Cardiac muscle cell (in vitro differentiated cells and primary cell): ENCODE measurements around the gene STPG4. TPM values are rescaled to one million over a fixed set of nuclear protein-coding genes. Genes with fewer than 3 reads are reported as not detected.

ENCODE experiments used
- DNase-seq, 2 donors: peaks; one replicate each; pipeline versions ENCODE4 v3.0.0 to v3.0.0-alpha.2; 2010 to 2017; ENCODE audit warnings: low read depth in 1 of 2, low spot score in 1 of 2
- H3K27ac ChIP-seq: fragments of 200-600 bp; sonication (generic); 2 replicates; pipeline ENCODE4 v1.5.1; 2016
- H3K27me3 ChIP-seq: fragments of 200-600 bp; sonication (generic); 2 replicates; pipeline ENCODE4 v1.6.0; 2016; ENCODE audit warnings: control low read depth
- H3K36me3 ChIP-seq: fragments of 200-600 bp; sonication (generic); 2 replicates; pipeline ENCODE4 v1.5.1; 2016; ENCODE audit warnings: control low read depth
- H3K4me1 ChIP-seq: fragments of 200-600 bp; sonication (generic); 2 replicates; pipeline ENCODE4 v1.8.1; 2017; ENCODE audit warnings: low read depth, mild to moderate bottlenecking, mixed run types
- H3K4me3 ChIP-seq: fragments of 200-600 bp; sonication (generic); 2 replicates; pipeline ENCODE4 v1.5.1; 2016; ENCODE audit warnings: mild to moderate bottlenecking
- H3K9me3 ChIP-seq: fragments of 200-600 bp; sonication (generic); 2 replicates; pipeline ENCODE4 v1.5.1; 2017; ENCODE audit warnings: low read depth, mild to moderate bottlenecking, control low read depth
- polyA plus RNA-seq: library from polyadenylated mRNA; unstranded; fragments of >200 nt; fragmentation: Nextera tagmentation; extraction: Ambion mirVana; gene quantifications from 2 replicates; pipeline ENCODE4 v1.2.1, GENCODE V29; 2016
- total RNA-seq: library from RNA; depleted of rRNA; stranded (reverse); fragments of >200 nt; gene quantifications from 2 replicates; pipeline ENCODE4 v1.2.3, GENCODE V29; 2016
- TF ChIP-seq, protein P1 (sequence below): IDR thresholded peaks from 2 replicates; pipeline ENCODE4 v1.5.1; 2012; ENCODE audit warnings: low read depth, mild to moderate bottlenecking, low read length

Gene STPG4
- total and polyA plus RNA-seq, 2 experiments from 2014 or later, result not detected

GRCh38 chr2:47054868-47055267, 100.2 kb downstream of the STPG4 start:
- no peaks in the 10 kb centered on the region for H3K27me3 ChIP-seq
- H3K4me1 ChIP-seq, result no peaks in the 10 kb centered on the region
- H3K36me3 ChIP-seq, result no peaks in the 10 kb centered on the region
- H3K27ac ChIP-seq, result no peak overlapping the region
- TF ChIP-seq, protein P1, sequence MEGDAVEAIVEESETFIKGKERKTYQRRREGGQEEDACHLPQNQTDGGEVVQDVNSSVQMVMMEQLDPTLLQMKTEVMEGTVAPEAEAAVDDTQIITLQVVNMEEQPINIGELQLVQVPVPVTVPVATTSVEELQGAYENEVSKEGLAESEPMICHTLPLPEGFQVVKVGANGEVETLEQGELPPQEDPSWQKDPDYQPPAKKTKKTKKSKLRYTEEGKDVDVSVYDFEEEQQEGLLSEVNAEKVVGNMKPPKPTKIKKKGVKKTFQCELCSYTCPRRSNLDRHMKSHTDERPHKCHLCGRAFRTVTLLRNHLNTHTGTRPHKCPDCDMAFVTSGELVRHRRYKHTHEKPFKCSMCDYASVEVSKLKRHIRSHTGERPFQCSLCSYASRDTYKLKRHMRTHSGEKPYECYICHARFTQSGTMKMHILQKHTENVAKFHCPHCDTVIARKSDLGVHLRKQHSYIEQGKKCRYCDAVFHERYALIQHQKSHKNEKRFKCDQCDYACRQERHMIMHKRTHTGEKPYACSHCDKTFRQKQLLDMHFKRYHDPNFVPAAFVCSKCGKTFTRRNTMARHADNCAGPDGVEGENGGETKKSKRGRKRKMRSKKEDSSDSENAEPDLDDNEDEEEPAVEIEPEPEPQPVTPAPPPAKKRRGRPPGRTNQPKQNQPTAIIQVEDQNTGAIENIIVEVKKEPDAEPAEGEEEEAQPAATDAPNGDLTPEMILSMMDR, result no peak
- no peak for DNase-seq
- no peaks in the 10 kb centered on the region for H3K9me3 ChIP-seq
- no peak overlapping the region for H3K4me3 ChIP-seq

GRCh38 chr2:47054036-47054555, 101.0 kb downstream of the STPG4 start:
- H3K27me3 ChIP-seq, result no peaks in the 10 kb centered on the region
- H3K4me3 ChIP-seq, result no peak overlapping the region
- no peak for DNase-seq
- no peaks in the 10 kb centered on the region for H3K36me3 ChIP-seq
- no peak overlapping the region for H3K27ac ChIP-seq
- H3K4me1 ChIP-seq, result no peaks in the 10 kb centered on the region
- TF ChIP-seq, protein P1, result no peak
- H3K9me3 ChIP-seq, result no peaks in the 10 kb centered on the region

DNA sequence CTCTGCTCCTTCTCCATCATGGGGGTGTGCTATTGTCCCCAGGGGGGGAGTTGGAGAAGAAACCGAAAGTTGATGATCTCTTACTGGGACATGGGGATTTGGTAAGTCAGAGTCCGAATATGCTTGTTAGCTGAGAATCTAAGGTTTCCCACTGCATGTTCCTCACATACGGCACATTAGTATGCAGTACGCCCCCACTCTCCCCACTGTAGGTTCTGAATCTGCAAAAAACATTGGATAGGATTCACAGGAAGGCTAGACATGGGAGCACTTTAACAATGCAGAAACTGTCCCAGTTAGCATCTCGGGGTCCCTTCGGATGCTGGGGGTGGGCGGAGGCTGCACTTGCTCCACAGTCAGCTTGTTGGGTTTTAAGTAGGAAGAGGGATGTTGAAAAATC, 102.3 kb downstream of the STPG4 start:
- H3K4me1 ChIP-seq, result no peaks in the 10 kb centered on the region
- TF ChIP-seq, protein P1, result no peak

DNA sequence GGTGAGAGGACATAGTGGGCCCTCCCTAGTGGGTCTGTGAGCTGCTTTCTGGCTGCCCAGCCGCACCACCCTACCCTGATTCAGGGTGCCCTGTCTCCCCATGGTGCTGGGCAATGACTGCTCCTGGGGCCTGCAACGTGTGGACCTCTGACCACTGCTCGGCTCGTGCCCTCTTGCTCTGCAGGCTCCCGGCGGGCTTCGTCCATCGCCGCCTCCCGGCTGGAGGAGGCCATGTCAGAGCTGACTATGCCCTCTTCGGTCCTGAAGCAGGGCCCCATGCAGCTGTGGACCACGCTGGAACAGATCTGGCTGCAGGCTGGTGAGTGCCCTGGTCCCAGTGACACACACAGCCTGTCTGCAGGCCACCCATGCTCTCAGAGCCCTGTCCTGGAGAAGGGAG, 103.5 kb downstream of the STPG4 start:
- TF ChIP-seq, protein P1, result no peak
- H3K4me1 ChIP-seq, result no peaks in the 10 kb centered on the region
- H3K27me3 ChIP-seq, result no peaks in the 10 kb centered on the region
- no peaks in the 10 kb centered on the region for H3K36me3 ChIP-seq
- no peak for DNase-seq
- no peaks in the 10 kb centered on the region for H3K9me3 ChIP-seq
- no peak overlapping the region for H3K27ac ChIP-seq
- H3K4me3 ChIP-seq, result no peak overlapping the region

More for the DNA sequence above, 102.3 kb downstream of the STPG4 start:
- H3K27ac ChIP-seq, result no peak overlapping the region
- no peaks in the 10 kb centered on the region for H3K9me3 ChIP-seq
- H3K36me3 ChIP-seq, result no peaks in the 10 kb centered on the region
- no peaks in the 10 kb centered on the region for H3K27me3 ChIP-seq
- H3K4me3 ChIP-seq, result no peak overlapping the region
- no peak for DNase-seq

- TF ChIP-seq, protein P1, result no peak
- H3K9me3 ChIP-seq, result no peaks in the 10 kb centered on the region
- H3K4me3 ChIP-seq, result no peak overlapping the region
- H3K36me3 ChIP-seq, result no peaks in the 10 kb centered on the region
- no peaks in the 10 kb centered on the region for H3K4me1 ChIP-seq
- H3K27me3 ChIP-seq, result no peaks in the 10 kb centered on the region
- no peak for DNase-seq
- H3K27ac ChIP-seq, result no peak overlapping the region
Observed at GRCh38 chr2:47050762-47051161, 104.3 kb downstream of the STPG4 start.
